Activated CD8-positive, alpha-beta T cell treated with anti-CD3 and anti-CD28 coated beads, Interleukin-2, amount 10 ng/mL, durations not matched to agents 7 days and 5 days (primary cell): ENCODE measurements around the gene CTIF. TPM values are rescaled to one million over a fixed set of nuclear protein-coding genes. Genes with fewer than 3 reads are reported as not detected.

Experiments
- ATAC-seq: fragments of 150-1000 bp; cut with Tn5 transposase; one replicate; pipeline ENCODE4 v1.10.0; 2021; ENCODE audit warnings: moderate library complexity
- CTCF ChIA-PET: fragments of 350-600 bp; sonication (Branson Sonifier 250); formaldehyde crosslinking; loops from one replicate; lab custom pipeline; 2021; ENCODE audit warnings: antibody characterized with exemption; lab: Charles Lee
- POLR2A ChIA-PET: fragments of 350-600 bp; sonication (Branson Sonifier 250); formaldehyde crosslinking; loops from one replicate; lab custom pipeline; 2021; ENCODE audit warnings: antibody characterized with exemption; lab: Charles Lee
- DNase-seq: peaks from one replicate; pipeline ENCODE4 v3.0.0-alpha.2; 2020
- H3K27ac Mint-ChIP-seq: one replicate; pipeline ENCODE4 v1.8.0; 2021; ENCODE audit warnings: mild to moderate bottlenecking, mixed read lengths
- H3K27me3 Mint-ChIP-seq: one replicate; pipeline ENCODE4 v1.8.0; 2021; ENCODE audit warnings: low read depth, mixed read lengths
- H3K36me3 Mint-ChIP-seq: one replicate; pipeline ENCODE4 v1.8.0; 2021; ENCODE audit warnings: low read depth, mixed read lengths
- H3K4me1 Mint-ChIP-seq: one replicate; pipeline ENCODE4 v1.8.0; 2021; ENCODE audit warnings: low read depth, mixed read lengths
- H3K4me3 Mint-ChIP-seq: one replicate; pipeline ENCODE4 v1.8.0; 2021; ENCODE audit warnings: mild to moderate bottlenecking, mixed read lengths
- H3K9me3 Mint-ChIP-seq: one replicate; pipeline ENCODE4 v1.8.0; 2022; ENCODE audit warnings: mixed read lengths; ENCODE audit not compliant: insufficient read depth
- total RNA-seq, 2 experiments: library from RNA; stranded (reverse); gene quantifications; one replicate each; pipeline ENCODE4 v1.2.3, GENCODE V29; 2021

Gene CTIF
- total RNA-seq, 2 experiments from 2014 or later, result 1.3 to 2.1 TPM

DNA sequence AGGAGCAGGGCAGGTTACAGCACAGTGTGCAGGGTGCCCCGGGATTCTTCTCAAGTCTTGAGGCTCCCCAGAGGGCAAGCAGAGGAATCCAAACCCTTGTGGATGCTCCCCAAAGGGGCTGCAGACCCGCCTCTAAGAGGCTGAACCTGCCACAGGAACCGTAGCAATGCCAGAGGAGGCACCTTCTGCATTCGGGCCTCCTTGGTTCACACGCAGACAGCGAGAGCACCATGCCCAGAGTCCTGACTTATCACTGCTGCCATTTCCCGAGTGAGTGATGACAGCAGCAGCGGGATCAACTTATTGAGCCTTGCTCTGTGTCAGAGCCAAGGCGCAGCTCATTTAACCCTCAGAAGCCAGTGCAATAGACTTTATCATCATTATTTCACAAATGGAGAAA is 203.5 kb downstream of the CTIF start:
- ChIA-PET POLR2A (no interaction called here), CTCF (no interaction called here)
- Mint-ChIP-seq H3K36me3 (no peaks in the 10 kb centered on the region), H3K4me3 (no peak overlapping the region), H3K4me1 (no peaks in the 10 kb centered on the region), H3K27me3 (no peaks in the 10 kb centered on the region), H3K27ac (no peak overlapping the region), H3K9me3 (no peaks in the 10 kb centered on the region)
- DNase-seq, result no peak
- no peak for ATAC-seq

DNA sequence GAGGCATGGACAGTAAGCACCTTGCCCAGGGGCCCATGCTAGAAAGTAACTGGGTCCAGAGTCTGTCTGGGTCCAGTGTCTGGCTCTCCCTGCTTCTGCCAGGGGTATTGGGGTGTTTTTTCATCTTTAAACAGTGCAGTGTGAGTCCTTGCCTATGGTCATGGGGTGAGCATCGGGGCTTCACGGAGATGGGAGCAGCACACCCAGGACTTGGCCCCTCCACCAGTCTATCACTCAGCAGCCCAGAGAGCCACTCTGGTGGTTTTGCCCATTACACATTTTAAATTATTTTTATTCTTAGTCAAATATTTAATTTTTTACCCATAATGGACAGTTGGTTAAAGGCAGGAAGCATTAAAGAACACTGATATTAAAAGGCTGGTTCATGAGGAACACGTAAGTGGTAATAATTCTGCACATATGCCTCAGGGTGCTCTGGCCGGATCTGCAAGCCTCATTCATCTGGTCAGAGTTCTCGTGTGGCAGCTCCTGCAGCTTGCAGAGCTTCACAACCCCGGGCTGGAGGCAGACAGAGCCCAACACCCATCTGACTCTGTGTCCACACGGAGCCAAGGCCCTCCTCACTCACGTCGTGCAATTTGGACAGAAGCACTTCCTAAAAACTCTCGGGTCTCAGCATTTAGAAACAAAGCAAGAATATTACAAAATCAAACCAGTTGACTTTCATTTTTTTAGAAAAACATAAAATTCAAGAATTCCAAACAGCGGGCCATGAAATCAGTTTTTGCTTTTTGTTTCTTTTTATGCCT is 204.1 kb downstream of the CTIF start:
- H3K4me1 Mint-ChIP-seq, result no peaks in the 10 kb centered on the region
- H3K9me3 Mint-ChIP-seq, result no peaks in the 10 kb centered on the region
- H3K27ac Mint-ChIP-seq, result no peak overlapping the region
- no peaks in the 10 kb centered on the region for H3K27me3 Mint-ChIP-seq
- DNase-seq (no peak), ATAC-seq (no peak)
- ChIA-PET POLR2A (no interaction called here), CTCF (no interaction called here)
- H3K36me3 Mint-ChIP-seq, result no peaks in the 10 kb centered on the region
- no peak overlapping the region for H3K4me3 Mint-ChIP-seq

DNA sequence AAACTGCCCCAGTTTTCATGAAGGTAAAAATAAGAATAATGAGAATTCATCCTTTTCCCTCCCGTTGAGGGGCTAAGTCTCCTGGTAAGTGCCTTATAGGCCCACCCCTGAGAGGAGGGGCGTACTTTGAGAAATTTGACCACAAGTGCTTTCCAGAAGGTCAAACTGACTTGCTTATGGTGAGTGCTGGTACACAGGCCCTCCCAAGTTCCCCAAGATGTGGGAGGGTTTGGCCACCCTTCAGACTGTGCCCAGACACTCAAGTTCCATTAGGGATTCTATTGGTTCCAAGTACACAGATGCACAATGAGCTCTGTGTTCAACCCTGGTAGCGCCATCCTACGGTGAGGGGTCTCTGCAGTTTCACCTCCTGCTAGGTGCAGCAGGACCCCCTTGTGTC is 205.1 kb downstream of the CTIF start:
- no peak for DNase-seq
- Mint-ChIP-seq H3K36me3 (no peaks in the 10 kb centered on the region), H3K27ac (no peak overlapping the region), H3K9me3 (no peaks in the 10 kb centered on the region), H3K4me3 (no peak overlapping the region), H3K27me3 (no peaks in the 10 kb centered on the region), H3K4me1 (no peaks in the 10 kb centered on the region)
- ChIA-PET CTCF (no interaction called here), POLR2A (no interaction called here)
- ATAC-seq, result no peak

DNA sequence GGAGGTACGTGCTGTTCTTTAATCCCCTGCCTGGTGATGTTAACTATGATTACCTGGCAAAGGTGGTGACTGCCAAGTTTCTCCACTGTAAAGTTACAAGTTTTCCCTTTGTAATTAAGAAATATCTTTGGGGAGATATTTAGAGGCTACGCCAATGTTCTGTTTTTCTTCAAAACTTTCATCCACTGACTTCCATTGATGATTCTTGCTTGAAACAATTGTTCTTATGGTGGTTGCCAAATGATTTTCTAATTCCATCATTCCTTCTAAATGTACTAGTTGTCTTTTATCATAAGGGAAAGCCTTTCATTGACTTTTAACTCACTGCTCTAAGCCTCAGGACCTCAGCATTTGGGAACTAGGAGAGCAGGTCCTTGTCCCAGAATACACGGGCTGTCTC is 206.5 kb downstream of the CTIF start:
- Mint-ChIP-seq H3K9me3 (no peaks in the 10 kb centered on the region), H3K27me3 (no peaks in the 10 kb centered on the region), H3K36me3 (no peaks in the 10 kb centered on the region), H3K4me1 (no peaks in the 10 kb centered on the region), H3K27ac (no peak overlapping the region), H3K4me3 (no peak overlapping the region)
- no peak for DNase-seq
- ATAC-seq, result no peak
- ChIA-PET CTCF (no interaction called here), POLR2A (no interaction called here)

DNA sequence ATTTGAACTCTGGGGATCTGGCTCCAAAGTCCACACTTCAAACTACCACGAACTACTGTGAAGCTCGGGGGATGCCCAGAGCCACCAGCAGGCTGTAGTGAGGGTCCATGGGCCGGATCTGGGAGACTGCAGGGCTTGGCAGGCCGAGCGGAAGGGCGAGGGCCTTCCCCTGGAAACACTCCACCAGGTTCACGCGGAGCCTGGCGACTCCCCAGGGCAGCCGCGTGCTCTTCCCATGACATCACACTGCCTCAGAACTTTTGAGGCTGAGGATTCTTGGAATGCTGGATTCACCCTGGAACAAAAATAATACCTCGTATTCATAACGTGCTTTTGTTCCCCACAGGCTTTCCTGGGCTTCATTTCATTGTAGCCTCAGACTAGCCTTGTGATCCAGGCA is 210.9 kb downstream of the CTIF start:
- no peak overlapping the region for H3K27ac Mint-ChIP-seq

DNA sequence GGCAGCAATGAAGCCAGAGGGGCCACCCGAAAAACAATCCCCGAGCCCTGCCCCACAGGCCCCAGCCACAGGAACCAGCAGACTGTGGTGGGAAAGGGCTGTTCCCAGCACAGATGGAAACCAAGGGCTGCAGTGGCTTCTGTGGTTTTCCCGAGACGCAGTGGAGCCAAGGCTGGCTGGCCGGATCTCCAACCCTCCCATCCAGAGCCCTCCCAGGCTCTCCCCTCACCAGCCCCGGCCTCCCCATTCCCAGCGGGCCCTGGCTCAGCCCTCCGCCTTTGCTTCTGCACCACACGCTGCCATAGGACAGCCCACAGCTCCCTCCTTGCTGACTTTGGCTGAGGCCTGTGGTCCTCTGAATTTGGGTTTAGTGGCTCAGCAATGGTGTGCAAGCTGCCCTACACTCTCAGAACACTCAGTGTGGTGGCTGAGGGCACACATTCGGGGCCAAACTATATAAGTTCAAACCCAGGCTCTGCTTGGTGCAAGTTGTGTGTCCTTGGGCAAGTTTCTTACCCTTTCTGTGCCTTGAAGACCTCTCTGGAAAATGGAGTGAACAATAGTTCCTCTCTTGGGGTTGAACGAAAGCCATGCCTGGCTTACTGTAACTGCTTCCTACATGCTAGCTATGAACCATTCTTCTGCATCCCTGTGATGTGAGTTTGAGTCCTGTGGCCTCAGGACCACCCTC is 211.8 kb downstream of the CTIF start:
- Mint-ChIP-seq H3K4me3 (no peak overlapping the region), H3K27ac (no peak overlapping the region), H3K9me3 (no peaks in the 10 kb centered on the region), H3K4me1 (peaks cover 2% of the 10 kb centered on the region), H3K27me3 (peaks cover 2% of the 10 kb centered on the region), H3K36me3 (no peaks in the 10 kb centered on the region)
- ATAC-seq (no peak), DNase-seq (no peak)
- ChIA-PET POLR2A (interaction anchor here (0.7 kb wide), 1 partner anchor 400 kb away, joined by 4 read pairs; no protein-coding TSS in a partner anchor), CTCF (no interaction called here)

More for the DNA sequence above, 210.9 kb downstream of the CTIF start:
- Mint-ChIP-seq H3K4me3 (no peak overlapping the region), H3K27me3 (peaks cover 2% of the 10 kb centered on the region), H3K9me3 (no peaks in the 10 kb centered on the region), H3K4me1 (peaks cover 2% of the 10 kb centered on the region), H3K36me3 (no peaks in the 10 kb centered on the region)
- no peak for DNase-seq
- ATAC-seq, result no peak
- ChIA-PET CTCF (interaction anchor here (1.3 kb wide), 1 partner anchor 13 kb away, joined by 3 read pairs; no protein-coding TSS in a partner anchor), POLR2A (no interaction called here)

DNA sequence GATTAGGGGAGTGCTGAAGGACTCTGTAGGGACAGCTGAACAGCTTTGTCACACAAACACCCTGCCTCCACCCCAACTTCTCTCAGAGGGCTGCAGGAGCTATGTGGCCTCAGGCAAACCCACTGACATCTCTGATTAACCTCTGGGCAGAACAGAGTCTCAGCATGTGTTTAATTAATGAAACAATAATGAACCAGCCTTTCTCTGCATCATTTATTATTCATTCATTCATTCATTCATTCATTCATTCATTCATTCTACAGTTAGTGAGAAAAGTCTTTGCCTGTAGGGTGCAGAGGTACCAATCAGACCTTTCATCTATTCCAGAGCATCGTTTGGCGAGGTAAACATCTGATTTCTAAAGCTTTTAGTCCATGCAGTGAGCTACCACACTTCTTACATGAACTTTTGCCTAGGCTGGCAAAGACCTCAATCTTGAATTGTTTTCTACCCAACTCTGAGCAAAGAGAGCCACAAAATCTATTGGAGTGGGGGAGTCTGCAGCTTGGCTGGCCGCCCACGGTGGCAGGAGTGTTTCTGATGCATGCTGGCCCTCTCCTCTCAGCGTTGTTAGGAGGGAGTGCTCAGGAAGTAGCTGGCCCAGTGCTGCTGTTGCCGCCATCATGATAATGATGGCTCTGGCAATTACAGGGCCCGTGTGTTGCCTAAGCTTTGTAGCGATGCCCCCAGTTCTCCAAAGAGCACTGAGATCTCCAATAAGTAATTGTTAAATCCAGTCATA is 213.1 kb downstream of the CTIF start:
- Mint-ChIP-seq H3K9me3 (no peaks in the 10 kb centered on the region), H3K4me3 (no peak overlapping the region), H3K36me3 (no peaks in the 10 kb centered on the region), H3K27ac (no peak overlapping the region), H3K27me3 (peaks cover 2% of the 10 kb centered on the region), H3K4me1 (peaks cover 2% of the 10 kb centered on the region)
- no peak for DNase-seq
- ChIA-PET POLR2A (interaction anchor here (0.6 kb wide), 1 partner anchor 218 kb away, joined by 3 read pairs; no protein-coding TSS in a partner anchor), CTCF (no interaction called here)
- no peak for ATAC-seq

DNA sequence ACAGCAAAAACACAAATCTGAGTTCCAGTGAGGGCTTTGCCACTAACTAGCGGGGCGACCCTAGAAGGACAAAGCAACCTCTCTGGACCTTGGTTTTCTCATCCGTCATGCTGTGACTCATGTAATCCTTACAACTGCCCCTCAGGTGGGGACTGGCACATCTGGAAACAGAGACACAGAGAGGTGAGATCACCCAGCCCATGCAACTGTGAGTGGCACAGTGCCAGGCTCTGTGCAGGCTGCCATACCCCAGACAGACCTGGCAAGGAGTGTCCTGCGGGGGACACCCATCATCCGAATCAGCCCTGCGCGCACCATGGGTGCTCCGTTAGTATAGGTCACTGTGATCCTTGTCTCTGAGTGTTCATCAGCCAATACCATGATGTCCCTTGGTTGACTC is 213.6 kb downstream of the CTIF start:
- Mint-ChIP-seq H3K4me1 (peaks cover 2% of the 10 kb centered on the region), H3K27me3 (peaks cover 2% of the 10 kb centered on the region), H3K9me3 (no peaks in the 10 kb centered on the region), H3K4me3 (no peak overlapping the region), H3K36me3 (no peaks in the 10 kb centered on the region), H3K27ac (no peak overlapping the region)
- POLR2A ChIA-PET, result interaction anchor here (0.6 kb wide), 1 partner anchor 219 kb away, joined by 3 read pairs; no protein-coding TSS in a partner anchor
- ATAC-seq, result no peak
- CTCF ChIA-PET, result no interaction called here
- no peak for DNase-seq

DNA sequence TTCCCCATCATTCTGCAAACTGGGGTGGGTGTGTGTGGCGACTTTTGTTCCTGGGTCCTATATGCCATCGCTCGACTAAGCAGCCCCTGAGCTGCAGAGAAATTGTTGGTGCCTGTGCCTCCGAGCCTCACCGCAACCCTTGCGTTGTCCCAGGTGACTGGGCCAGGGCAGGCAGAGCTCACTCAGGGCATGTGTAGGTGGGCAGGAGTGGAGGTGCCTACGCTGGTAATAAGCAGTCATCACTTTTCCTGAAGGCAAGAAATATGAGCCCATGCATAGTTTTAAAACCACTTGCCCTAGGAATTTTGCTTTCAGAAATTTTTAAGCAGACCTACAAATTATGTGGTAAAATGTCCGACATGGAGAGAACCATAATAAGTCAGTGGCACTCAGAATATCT is 214.1 kb downstream of the CTIF start:
- peaks cover 2% of the 10 kb centered on the region for H3K27me3 Mint-ChIP-seq
- ATAC-seq (no peak), DNase-seq (no peak)
- H3K4me3 Mint-ChIP-seq, result no peak overlapping the region
- H3K27ac Mint-ChIP-seq, result no peak overlapping the region
- peaks cover 2% of the 10 kb centered on the region for H3K4me1 Mint-ChIP-seq
- ChIA-PET CTCF (no interaction called here), POLR2A (no interaction called here)
- no peaks in the 10 kb centered on the region for H3K36me3 Mint-ChIP-seq
- no peaks in the 10 kb centered on the region for H3K9me3 Mint-ChIP-seq

DNA sequence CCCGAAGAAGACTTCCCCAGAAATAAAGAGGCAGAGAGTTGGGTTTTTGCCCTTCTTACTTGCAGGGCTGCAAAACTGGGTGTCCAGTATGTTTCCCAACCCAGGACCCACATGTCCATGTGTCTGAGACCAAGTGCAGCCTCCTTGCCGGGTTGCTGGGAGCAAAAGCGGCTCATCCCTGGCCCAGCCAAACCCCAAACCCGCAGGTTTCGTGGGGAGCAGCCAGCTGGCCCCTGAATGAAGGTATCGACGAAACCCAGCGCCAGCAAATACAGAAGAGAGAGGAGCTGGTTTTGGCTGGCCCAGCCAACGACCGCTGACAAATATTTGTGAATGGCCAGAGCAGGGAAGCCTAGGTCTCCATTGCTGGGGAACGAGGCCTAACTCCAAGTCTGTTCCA is 214.9 kb downstream of the CTIF start:
- no peak for ATAC-seq
- peaks cover 2% of the 10 kb centered on the region for H3K27me3 Mint-ChIP-seq
- peaks cover 2% of the 10 kb centered on the region for H3K4me1 Mint-ChIP-seq
- H3K36me3 Mint-ChIP-seq, result no peaks in the 10 kb centered on the region
- no peak for DNase-seq
- ChIA-PET CTCF (no interaction called here), POLR2A (no interaction called here)
- H3K27ac Mint-ChIP-seq, result no peak overlapping the region
- H3K9me3 Mint-ChIP-seq, result no peaks in the 10 kb centered on the region
- H3K4me3 Mint-ChIP-seq, result no peak overlapping the region

DNA sequence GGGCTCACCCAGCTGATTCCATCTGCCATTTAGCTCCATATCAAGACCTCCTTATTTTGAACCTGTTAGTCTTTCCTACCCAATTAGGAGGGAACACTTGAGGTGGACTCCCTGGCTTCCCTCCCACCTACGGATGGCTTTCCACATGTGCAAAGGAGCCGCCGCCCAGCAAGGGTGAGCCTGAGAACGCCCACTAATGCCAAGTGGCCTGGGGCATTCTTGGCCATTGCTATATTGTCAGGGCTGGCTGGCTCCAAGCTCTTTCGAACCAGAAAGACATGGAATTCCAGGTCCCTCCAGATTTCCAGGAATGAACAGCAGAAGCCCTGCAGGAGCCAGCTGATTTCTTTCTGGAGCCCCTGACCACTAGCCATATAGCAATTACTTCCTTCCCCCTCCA is 215.7 kb downstream of the CTIF start:
- no peak overlapping the region for H3K4me3 Mint-ChIP-seq

DNA sequence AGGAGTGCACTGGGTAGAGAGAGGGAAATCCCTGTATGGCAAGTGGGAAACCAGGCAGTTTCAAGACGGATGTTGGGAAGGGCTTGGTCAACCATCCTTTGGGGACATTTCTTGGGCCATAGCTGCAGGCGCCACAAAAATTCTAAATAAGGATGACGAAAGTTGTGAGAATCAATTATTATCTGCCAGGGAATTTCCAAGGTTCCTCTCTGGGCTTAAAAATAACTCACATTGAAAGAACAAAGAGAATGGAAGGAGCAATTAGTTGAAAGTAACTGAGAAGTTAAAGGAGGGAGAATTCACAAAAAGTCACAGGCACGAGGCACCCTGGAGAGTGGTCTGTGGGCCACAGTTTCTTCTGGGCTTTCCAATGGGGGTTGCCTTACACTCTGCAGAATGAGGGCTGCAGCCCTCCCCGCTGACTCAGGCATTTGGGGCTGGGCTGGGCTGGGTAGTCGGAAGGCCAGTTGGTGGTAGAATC is 216.2 kb downstream of the CTIF start:
- Mint-ChIP-seq H3K27me3 (peaks cover 2% of the 10 kb centered on the region), H3K4me1 (peaks cover 2% of the 10 kb centered on the region), H3K9me3 (no peaks in the 10 kb centered on the region), H3K4me3 (no peak overlapping the region), H3K27ac (no peak overlapping the region), H3K36me3 (no peaks in the 10 kb centered on the region)
- ChIA-PET POLR2A (no interaction called here), CTCF (no interaction called here)
- DNase-seq (no peak), ATAC-seq (no peak)

More for the DNA sequence above, 215.7 kb downstream of the CTIF start:
- ATAC-seq, result no peak
- no peak for DNase-seq
- CTCF ChIA-PET, result no interaction called here
- Mint-ChIP-seq H3K36me3 (no peaks in the 10 kb centered on the region), H3K4me1 (peaks cover 2% of the 10 kb centered on the region), H3K27me3 (peaks cover 2% of the 10 kb centered on the region), H3K27ac (no peak overlapping the region), H3K9me3 (no peaks in the 10 kb centered on the region)
- POLR2A ChIA-PET, result no interaction called here
